Psoas muscle (tissue), 8 donors: ENCODE data around the gene MAP3K5. TPM values are rescaled to one million over a fixed set of nuclear protein-coding genes. Genes with fewer than 3 reads are reported as not detected.

Source experiments
- ATAC-seq, 4 donors: fragments of 200-7000 bp; cut with Tn5 transposase; one replicate each; pipeline ENCODE4 v1.9.1; 2020; ENCODE audit warnings: moderate library complexity in 3 of 4, mild to moderate bottlenecking in 2 of 4
- DNase-seq, 2 donors: peaks; one replicate each; pipeline ENCODE4 v3.0.0-alpha.2; 2020
- H3K27ac ChIP-seq: fragments of 200-600 bp; one replicate; pipeline ENCODE4 v1.8.0; 2022
- H3K27me3 ChIP-seq, 3 donors: fragments of 200-600 bp in 1 of 3; one replicate each; pipeline versions ENCODE4 v1.6.1 to v1.8.0; 2013 to 2022; ENCODE audit warnings: low read length in 2 of 3, mild to moderate bottlenecking in 2 of 3, moderate library complexity in 1 of 3; ENCODE audit not compliant: insufficient read depth in 3 of 3
- H3K36me3 ChIP-seq, 2 donors: fragments of 200-600 bp in 1 of 2; one replicate each; pipeline versions ENCODE4 v1.6.1 to v1.8.0; 2013 to 2022; ENCODE audit warnings: low read depth in 1 of 2, mild to moderate bottlenecking in 1 of 2, moderate library complexity in 1 of 2; ENCODE audit not compliant: insufficient read depth in 1 of 2
- H3K4me1 ChIP-seq: fragments of 200-600 bp; one replicate; pipeline ENCODE4 v1.8.0; 2022
- H3K4me3 ChIP-seq: fragments of 200-600 bp; one replicate; pipeline ENCODE4 v1.8.0; 2022; ENCODE audit warnings: mild to moderate bottlenecking
- H3K9me3 ChIP-seq: fragments of 200-600 bp; one replicate; pipeline ENCODE4 v1.8.0; 2022
- WGBS, 3 donors: extraction: QIAGEN DNeasy Blood & Tissue Kit; methylation state at CpG; one replicate each; pipeline versions ENCODE4 v1.1.6 to v1.1.7; 2013; 5-methylcytosine and 5-hydroxymethylcytosine counted together
- intact Hi-C, 2 donors: fragments of 100-400 bp; cut with DNase I; formaldehyde crosslinking; loops; one replicate each; pipeline versions ENCODE4 v1.11.0 to v1.14.2; 2022
- polyA plus RNA-seq, 3 donors: library from polyadenylated mRNA; stranded (reverse); fragments of 200-250 nt; gene quantifications; one replicate each; pipeline ENCODE4 v1.2.3, GENCODE V29; 2013
- total RNA-seq, 4 donors: library from RNA; stranded (reverse); fragmentation: NEBNext Ultra II Directional in 2 of 4; extraction: Animal tissue kit (Norgen Biotek cat#: 25700) in 2 of 4; gene quantifications; one replicate each; pipeline versions ENCODE4 v1.2.1 to v1.2.4, GENCODE V29; 2021 to 2023
- TF ChIP-seq, protein P1 (sequence below): fragments of 200-600 bp; IDR thresholded peaks from one replicate; pipeline ENCODE4 v1.8.0; 2022; ENCODE audit warnings: antibody characterized with exemption
- donor health status: healthy with polysubstance abuse.
- donor health status: DM: no; HTN: no; CAD: no; lungs with moderate emphysema.
- donor health status: Bipolar disorder and iron deficiency.
- donor health status: healthy.
- donor health status: DM: yes; HTN: yes; CAD: no.
- donor health status: DM: no; HTN: no; CAD: no.
- donor health status: DM: no; HTN: no; CAD: no.
- donor health status: DM: yes; HTN: yes; CAD: no.

MAP3K5 gene
- total and polyA plus RNA-seq, 7 donors = 0.91 to 8.3 (median 3.8) TPM

DNA sequence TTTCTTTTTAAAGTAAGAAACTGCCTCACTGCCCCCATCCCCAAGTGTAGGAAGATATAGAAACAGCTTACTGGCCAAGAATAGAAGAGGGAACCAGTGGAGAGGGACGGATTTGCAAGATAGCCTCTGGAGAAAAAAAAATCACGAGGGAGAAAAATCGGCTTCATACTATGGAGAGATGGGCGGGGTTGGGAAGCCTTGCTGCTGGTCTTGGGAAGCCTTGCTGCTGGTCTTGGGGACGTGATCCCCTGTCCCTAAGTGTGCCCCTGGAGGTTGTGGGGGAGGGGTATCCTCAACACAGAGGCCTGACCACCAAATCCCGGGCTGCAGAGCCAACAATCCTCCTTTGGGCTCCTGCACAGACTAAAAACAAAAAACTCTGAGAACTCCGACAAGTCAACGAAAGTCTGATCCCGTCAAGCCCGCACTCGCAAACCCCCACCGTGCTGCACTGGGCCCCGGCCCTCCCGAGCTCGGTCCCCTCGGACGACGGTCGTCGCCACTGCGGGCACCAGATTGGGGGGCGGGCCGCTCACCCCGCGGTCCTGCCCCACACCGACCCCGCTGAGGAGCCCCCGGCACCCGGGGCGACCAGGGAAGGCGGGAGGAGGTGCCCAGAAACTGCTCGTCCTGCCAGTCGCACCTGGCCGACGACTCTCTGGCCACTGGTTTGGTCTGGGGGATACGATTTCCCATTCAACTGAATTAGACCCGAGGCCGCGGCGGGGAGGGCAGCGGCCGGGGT lies 242.8 kb downstream of the MAP3K5 start:
- H3K27me3 ChIP-seq = peaks cover 8 to 70% (median 9%) of the 10 kb centered on the region in 3 donors
- H3K27ac ChIP-seq = no peak overlapping the region
- 3 to 5% (median 4%) methylated on average over 33 to 42 of the region's 42 CpGs for WGBS, 3 donors
- intact Hi-C loops = no loop called here
- peak overlapping the region; percentile 79 for H3K4me3 ChIP-seq
- peaks cover 10% of the 10 kb centered on the region for H3K4me1 ChIP-seq
- TF ChIP-seq, protein P1, sequence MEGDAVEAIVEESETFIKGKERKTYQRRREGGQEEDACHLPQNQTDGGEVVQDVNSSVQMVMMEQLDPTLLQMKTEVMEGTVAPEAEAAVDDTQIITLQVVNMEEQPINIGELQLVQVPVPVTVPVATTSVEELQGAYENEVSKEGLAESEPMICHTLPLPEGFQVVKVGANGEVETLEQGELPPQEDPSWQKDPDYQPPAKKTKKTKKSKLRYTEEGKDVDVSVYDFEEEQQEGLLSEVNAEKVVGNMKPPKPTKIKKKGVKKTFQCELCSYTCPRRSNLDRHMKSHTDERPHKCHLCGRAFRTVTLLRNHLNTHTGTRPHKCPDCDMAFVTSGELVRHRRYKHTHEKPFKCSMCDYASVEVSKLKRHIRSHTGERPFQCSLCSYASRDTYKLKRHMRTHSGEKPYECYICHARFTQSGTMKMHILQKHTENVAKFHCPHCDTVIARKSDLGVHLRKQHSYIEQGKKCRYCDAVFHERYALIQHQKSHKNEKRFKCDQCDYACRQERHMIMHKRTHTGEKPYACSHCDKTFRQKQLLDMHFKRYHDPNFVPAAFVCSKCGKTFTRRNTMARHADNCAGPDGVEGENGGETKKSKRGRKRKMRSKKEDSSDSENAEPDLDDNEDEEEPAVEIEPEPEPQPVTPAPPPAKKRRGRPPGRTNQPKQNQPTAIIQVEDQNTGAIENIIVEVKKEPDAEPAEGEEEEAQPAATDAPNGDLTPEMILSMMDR = no peak
- ATAC-seq (peak in 1 of 4 donors; percentile 13), DNase-seq (peak in 1 of 2 donors; percentile 42)
- H3K36me3 ChIP-seq = no peaks in the 10 kb centered on the region
- no peaks in the 10 kb centered on the region for H3K9me3 ChIP-seq

DNA sequence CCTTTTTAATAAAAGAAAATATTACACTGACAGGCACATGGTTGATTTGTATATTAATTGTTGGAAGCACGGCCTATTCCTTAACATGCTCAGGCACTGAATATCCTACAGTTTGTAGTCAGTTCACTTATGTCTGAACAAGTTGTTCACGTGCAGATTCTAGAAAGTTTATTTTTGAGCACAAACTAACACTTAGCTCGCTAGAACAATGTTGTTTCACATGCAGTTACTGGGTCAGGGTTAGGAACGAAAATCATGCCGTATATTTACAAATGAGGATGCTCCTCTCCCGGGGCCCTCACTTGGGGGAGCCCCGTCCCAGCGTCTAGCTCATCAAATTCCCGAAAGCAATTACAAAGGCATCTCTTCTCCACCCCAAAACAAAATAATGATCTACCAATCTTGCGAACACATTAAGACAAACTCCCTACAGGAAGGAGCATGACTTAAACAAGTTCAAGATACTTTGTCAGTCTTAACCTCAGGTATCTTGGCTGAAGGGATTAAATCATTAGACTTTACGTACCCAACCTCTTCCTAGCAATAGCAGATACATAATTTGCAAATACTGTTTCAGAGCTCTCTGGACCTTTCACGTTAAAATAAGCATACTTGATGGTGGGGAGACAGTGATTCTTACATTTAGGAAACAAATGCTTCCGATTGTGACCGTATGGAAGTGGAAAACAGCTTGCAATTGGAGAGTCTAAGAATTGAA lies 243.5 kb downstream of the MAP3K5 start:
- Histone ChIP-seq H3K27ac (no peak overlapping the region), H3K27me3 (peaks cover 8 to 70% (median 9%) of the 10 kb centered on the region in 3 donors), H3K36me3 (no peaks in the 10 kb centered on the region), H3K4me1 (peaks cover 10% of the 10 kb centered on the region), H3K4me3 (no peak overlapping the region), H3K9me3 (no peaks in the 10 kb centered on the region)
- intact Hi-C loops = no loop called here
- no peak for ATAC-seq
- DNase-seq = no peak
- 63 to 72% (median 71%) methylated on average over 14 of the region's 14 CpGs for WGBS, 3 donors
- TF ChIP-seq, protein P1 = no peak

DNA sequence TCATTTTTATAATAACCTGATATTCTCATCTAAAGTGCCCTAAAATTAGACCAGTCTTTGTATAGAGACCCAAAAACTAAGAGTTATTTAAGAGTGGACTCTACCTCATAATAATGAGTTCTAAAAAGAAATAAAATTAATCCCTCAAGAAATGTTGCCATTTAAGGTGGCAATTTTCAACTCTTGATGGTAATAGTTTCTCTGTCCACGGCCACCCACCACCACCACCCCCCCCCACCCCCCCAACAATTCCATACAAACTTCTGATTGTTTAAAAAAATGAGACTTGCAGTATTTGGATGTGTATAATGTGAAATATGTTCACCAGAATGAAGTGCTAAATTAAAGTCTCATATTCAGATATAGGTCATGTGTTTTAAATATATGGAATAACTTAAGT lies 244.4 kb downstream of the MAP3K5 start:
- no peak for ATAC-seq
- TF ChIP-seq, protein P1 = no peak
- intact Hi-C loops = no loop called here
- peaks cover 10% of the 10 kb centered on the region for H3K4me1 ChIP-seq
- H3K27ac ChIP-seq = no peak overlapping the region
- no peaks in the 10 kb centered on the region for H3K36me3 ChIP-seq
- H3K9me3 ChIP-seq = no peaks in the 10 kb centered on the region
- peaks cover 8 to 72% (median 9%) of the 10 kb centered on the region in 3 donors for H3K27me3 ChIP-seq
- no peak overlapping the region for H3K4me3 ChIP-seq
- WGBS, 3 donors = 73 to 85% (median 83%) methylated on average over 1 of the region's 1 CpG
- no peak for DNase-seq

DNA sequence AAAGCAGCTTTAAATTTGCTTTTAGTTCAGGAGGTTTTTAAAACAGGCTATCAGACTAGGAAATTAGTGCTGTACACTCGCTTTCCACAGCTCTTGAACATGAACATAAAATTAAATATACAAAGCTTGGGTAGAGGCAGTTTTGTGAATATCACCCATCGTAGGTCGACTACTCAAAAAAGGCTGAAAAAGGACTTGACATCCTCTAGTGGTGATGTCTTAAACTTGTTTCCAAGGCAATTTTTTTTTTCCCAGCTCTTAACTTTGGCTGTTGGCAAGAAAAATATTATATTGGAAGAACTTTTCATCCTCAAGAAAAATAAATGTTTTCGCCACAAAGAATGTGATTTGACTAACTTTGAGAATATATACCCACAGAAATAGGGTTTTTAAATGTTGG lies 244.9 kb downstream of the MAP3K5 start:
- WGBS, 3 donors = 47 to 49% (median 49%) methylated on average over 4 of the region's 4 CpGs
- Histone ChIP-seq H3K27me3 (peaks cover 8 to 67% (median 9%) of the 10 kb centered on the region in 3 donors), H3K9me3 (no peaks in the 10 kb centered on the region), H3K36me3 (no peaks in the 10 kb centered on the region), H3K4me1 (peaks cover 10% of the 10 kb centered on the region), H3K4me3 (no peak overlapping the region), H3K27ac (no peak overlapping the region)
- DNase-seq = no peak
- ATAC-seq = no peak
- intact Hi-C loops = no loop called here
- TF ChIP-seq, protein P1 = no peak
